SU-DHL-6 (cell line): ENCODE measurements around the gene SH2B2.

Experiments used
- CTCF ChIP-seq: fragments of 200-600 bp; sonication (generic); IDR thresholded peaks from one replicate; pipeline ENCODE4 v1.5.1; 2017; ENCODE audit warnings: antibody characterized with exemption, mild to moderate bottlenecking, low read length, moderate library complexity; ENCODE audit not compliant: insufficient read depth, poor library complexity, severe bottlenecking
- EZH2phosphoT487 ChIP-seq: fragments of 200-600 bp; sonication (generic), shearing (Covaris generic); conservative IDR thresholded peaks from 2 replicates; pipeline ENCODE4 v1.6.1; 2018; ENCODE audit warnings: mild to moderate bottlenecking, antibody characterized with exemption, low read length, moderate library complexity, mixed read lengths

GRCh38 chr7:102244601-102245000 is 42.1 kb upstream of the SH2B2 start:
- TF ChIP-seq CTCF, result no peak
- TF ChIP-seq EZH2phosphoT487, result no peak
